ENCODE data around the gene DRC3.
"Not testable (repeated sequence)": the region's sequence is repeated elsewhere in the genome, so short reads cannot be mapped to it uniquely, and the experiment has no call there.

Gene DRC3

GRCh38 chr17:17995887-17996286 is 23.2 kb downstream of the DRC3 start:
- not testable (repeated sequence) for DNase-seq

GRCh38 chr17:17998934-17999333 is 26.3 kb downstream of the DRC3 start:
- no peak for DNase-seq

- no peak for DNase-seq
Measured at GRCh38 chr17:17999364-18000029, 26.8 kb downstream of the DRC3 start.

- no peak for DNase-seq
Measured at GRCh38 chr17:18000030-18000408, 27.4 kb downstream of the DRC3 start.

DNA sequence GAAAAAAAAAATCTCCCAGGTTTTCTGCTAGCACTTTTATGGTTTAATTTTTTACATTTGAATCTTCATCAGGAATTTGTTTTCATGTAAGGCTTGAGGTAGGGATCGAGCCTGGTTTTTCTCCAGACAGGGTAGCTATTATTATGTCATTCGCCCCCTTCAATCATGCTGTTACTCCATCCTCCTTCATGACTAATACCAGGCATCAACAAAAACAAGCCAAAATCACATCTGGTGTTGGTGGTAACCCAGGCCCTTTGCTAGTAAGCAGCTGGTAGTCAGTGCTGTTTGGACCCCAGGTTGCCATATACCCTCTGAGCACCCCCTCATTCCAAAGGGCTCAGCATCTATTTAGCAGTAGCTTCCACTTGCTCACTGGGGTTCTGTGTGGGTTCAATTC is 29.5 kb downstream of the DRC3 start:
- no peak for DNase-seq

DNA sequence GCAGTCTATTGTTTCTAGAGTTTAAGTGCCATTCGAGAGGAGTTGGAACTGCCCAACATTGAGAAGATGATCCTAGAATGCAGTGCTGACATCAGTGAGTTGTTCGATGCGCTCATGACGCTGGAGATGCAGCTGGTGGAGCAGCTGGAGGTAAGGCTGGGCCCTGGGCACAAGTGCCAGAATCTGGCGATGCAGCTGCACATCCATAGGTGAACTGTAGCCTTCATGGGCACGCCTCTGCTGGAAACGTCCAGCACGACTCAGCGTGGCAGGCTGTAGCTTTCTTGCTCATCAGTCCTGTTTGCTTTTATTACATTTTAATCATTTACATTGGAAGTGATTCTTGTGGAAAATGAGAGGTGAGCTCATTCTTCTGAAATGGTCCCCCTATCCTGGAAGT is 31.7 kb downstream of the DRC3 start:
- DNase-seq: no peak

DNA sequence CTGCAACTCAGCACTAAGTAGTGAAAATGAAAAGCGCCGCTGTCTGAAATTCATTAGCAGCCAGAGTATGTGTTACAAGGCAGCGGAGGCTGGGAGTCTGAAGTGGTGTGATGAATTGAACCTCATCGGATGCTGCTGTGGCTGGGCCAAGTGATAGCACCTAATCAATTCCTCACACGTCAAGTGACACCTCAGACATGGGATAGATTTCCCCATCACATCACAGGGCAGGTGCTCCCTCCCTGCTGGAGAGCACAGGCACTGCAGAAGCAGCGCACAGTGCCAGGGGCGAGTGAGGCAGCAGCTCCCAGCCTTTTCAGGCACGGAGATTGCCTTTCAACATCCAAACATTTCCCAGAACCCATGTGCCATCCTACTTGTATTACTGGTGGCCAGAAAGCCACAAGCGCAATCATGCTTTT is 32.2 kb downstream of the DRC3 start:
- no peak for DNase-seq

GRCh38 chr17:18005496-18005895 is 32.8 kb downstream of the DRC3 start:
- DNase-seq: no peak

DNA sequence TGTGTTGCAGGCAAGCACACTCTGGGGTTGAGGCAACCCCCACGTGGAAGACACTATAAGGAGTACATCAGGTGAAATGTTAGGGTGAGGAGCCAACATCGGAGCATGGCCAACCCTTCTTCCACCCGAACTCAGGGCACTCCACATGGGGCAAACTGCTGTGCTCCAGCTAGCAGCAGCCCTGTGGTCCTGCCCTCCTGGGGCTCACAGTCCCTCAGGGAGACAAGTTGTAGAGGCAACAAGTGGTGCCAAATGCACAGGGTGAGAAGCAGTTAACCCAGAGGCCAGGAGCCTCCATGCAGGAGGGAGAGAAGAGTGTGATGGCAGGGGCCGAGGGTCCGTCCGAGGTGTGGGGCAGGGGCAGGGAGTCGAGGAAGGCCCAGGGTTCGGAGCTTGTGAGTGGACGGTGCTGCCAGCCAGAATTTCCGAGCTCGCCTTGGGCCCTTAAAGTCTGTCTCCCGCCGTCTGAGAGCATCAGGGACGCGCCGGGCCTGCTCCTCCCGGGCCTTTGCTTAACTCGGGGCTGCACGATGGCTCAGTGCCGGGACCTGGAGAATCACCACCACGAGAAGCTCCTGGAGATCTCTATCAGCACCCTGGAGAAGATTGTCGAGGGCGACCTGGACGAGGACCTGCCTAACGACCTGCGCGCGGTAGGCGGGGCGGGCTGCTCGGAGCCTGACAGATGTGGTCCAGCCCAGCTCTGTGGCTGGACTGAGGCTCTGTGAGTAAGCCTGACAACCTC is 34.0 kb downstream of the DRC3 start:
- no peak for DNase-seq

- DNase-seq: no peak
Measured at GRCh38 chr17:18008496-18009268, 36.0 kb downstream of the DRC3 start.

DNA sequence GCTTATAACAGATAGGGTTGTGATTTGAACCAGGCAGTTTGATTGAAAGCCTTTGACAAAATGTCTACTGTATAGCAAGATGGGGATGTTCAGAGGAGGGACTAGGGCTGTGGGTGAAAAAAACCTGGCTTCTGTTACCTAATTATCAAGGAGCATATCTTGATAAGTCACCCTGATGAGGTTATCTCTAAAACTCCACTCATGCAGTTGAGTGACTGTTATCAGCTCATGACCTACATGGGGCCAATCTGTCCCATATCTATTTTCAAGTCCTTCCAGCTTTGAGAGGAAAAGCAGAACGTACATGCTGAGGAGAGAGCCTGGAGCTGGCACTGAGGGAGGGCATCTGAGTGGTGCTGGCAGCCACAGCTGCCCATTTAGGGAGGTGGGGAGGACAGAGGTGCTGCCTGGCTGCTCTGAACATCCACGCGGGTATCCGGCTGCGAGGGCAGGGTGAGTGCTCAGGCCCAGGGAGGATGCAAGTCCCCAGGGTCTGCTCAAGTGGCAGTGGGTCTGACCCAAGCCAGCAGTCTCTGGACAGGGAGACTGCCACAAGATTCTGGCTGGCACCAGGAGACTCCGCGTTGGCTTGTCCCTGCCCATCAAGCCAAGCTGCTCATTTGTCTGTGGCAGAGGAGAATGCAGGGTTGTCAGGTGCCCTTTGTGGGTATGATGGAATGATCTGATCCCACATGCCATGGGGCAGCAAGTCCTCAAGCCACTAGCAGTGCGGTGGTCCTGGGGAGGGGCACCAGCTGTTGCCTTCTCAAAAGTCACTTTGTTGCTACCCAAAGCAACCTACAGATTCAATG is 37.2 kb downstream of the DRC3 start:
- no peak for DNase-seq

DNA sequence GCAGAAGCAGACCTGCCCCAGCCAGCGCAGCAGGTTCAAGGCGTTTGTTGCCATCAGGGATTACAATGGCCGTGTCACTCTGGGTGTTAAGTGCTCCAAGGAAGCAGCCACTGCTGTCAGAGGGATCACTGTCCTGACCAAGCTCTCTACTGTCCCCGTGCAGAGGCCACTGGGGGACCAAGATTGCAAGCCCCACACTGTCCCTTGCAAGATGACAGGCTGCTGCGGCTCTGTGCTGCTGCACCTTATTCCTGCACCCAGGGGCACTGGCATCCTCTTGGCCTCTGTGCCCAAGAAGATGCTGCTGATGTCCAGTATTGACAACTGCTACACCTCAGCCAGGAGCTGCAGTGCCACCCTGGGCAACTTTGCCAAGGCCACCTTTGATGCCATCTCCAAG is 38.6 kb downstream of the DRC3 start:
- DNase-seq: no peak

DNA sequence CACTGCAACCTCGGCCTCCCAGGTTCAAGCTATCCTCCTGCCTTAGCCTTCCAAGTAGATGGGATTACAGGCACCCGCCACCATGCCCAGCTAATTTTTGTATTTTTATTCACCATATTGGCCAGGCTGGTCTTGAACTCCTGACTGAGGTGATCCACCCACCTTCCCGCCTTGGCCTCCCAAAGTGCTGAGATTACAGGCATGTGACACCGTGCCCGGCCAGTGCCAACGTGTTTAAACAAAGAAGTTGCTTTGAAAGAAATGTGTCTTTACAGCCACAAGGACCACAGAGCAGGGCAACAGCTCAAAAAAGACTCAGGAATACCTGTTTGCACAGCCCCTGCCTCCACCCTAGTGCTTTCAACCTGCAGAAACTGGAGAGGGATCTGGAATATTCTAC is 41.3 kb downstream of the DRC3 start:
- DNase-seq: no peak

DNA sequence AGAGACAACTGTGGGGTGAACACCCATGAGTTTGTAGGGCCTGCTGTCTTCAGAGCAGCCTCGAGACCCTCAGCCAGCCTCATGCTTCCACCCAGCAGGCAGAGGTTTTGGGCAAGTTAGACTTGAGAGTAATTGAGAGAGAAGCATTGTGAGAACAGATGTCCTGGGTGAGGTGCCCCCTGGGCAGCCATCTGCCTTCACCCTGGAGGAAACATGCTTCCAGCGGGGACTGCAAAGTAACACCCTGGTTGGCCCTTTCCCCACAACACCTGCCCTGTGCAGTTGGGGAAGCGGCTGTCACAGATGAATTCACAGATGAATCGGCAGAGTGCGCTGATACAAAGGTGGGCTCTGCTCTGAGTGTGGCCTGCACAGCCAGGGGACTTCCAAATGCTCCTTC is 42.9 kb downstream of the DRC3 start:
- DNase-seq: no peak

GRCh38 chr17:18016426-18016825 is 43.8 kb downstream of the DRC3 start:
- DNase-seq: no peak

- no peak for DNase-seq
Measured at GRCh38 chr17:18017958-18018357, 45.3 kb downstream of the DRC3 start.

GRCh38 chr17:18018411-18018921 is 45.8 kb downstream of the DRC3 start:
- no peak for DNase-seq

DNA sequence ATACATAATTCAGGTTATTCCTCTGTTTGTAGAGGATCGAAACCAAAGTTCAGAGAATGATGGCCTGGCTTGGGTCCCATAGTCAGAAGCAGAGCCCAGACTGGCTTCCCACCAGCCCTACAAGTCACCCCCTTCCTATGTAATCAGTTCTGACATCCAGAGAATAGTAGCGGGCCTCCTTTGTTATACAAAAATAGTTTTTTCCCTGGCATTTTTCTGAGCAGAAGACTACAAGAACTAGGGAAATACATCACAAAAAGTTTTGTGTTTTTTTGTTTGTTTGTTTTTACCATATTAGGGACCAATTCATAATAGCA is 47.1 kb downstream of the DRC3 start:
- no peak for DNase-seq

GRCh38 chr17:18020971-18021370 is 48.3 kb downstream of the DRC3 start:
- DNase-seq: no peak

- no peak for DNase-seq
Measured at GRCh38 chr17:18021372-18021771, 48.7 kb downstream of the DRC3 start.

GRCh38 chr17:18025241-18025944 is 52.7 kb downstream of the DRC3 start:
- DNase-seq: no peak

Data from NCI-H1048 (cell line).